PC-9 (cell line): ENCODE data around the gene MKRN2.

Experiments
- CTCF ChIP-seq: fragments of 200-600 bp; sonication (generic); conservative IDR thresholded peaks from 2 replicates; pipeline ENCODE4 v1.6.1; 2017; ENCODE audit warnings: mixed run types, antibody characterized with exemption, mild to moderate bottlenecking, moderate library complexity
- EZH2 ChIP-seq: fragments of 200-600 bp; sonication (generic); IDR thresholded peaks from 2 replicates; pipeline ENCODE4 v1.8.0; 2017; ENCODE audit warnings: antibody characterized with exemption, low read depth

GRCh38 chr3:12582730-12583129 lies 25.8 kb downstream of the MKRN2 start:
- TF ChIP-seq CTCF (no peak), EZH2 (no peak)
